ES-I3 (cell line): ENCODE data around the gene FAM234A.
"Not testable (repeated sequence)": the region's sequence is repeated elsewhere in the genome, so short reads cannot be mapped to it uniquely, and the experiment has no call there.

Experiments used
- H3K36me3 ChIP-seq: 2 replicates; pipeline ENCODE4 v1.6.1; 2013; ENCODE audit warnings: mild to moderate bottlenecking, low read length, control low read depth, moderate library complexity; ENCODE audit not compliant: insufficient read depth
- H3K4me1 ChIP-seq: 2 replicates; pipeline ENCODE4 v1.6.1; 2013; ENCODE audit warnings: mild to moderate bottlenecking, control low read depth, low read length; ENCODE audit not compliant: insufficient read depth
- H3K9ac ChIP-seq: 2 replicates; pipeline ENCODE4 v1.6.1; 2013; ENCODE audit warnings: low read depth, mild to moderate bottlenecking, low read length, moderate library complexity
- H3K9me3 ChIP-seq: 2 replicates; pipeline ENCODE4 v1.6.1; 2013; ENCODE audit warnings: mild to moderate bottlenecking, low read length, moderate library complexity; ENCODE audit not compliant: control insufficient read depth, insufficient read depth

The FAM234A gene

GRCh38 chr16:265711-266110 lies 31.1 kb downstream of the FAM234A start:
- Histone ChIP-seq H3K4me1 (no peaks in the 10 kb centered on the region), H3K36me3 (no peaks in the 10 kb centered on the region), H3K9ac (no peak overlapping the region), H3K9me3 (no peaks in the 10 kb centered on the region)

- Histone ChIP-seq H3K9ac (no peak overlapping the region), H3K4me1 (no peaks in the 10 kb centered on the region), H3K36me3 (no peaks in the 10 kb centered on the region)
Measured at GRCh38 chr16:266258-267164, 31.9 kb downstream of the FAM234A start.

GRCh38 chr16:267562-267961 lies 32.9 kb downstream of the FAM234A start:
- H3K36me3 ChIP-seq, H3K9me3 ChIP-seq, H3K4me1 ChIP-seq, H3K9ac ChIP-seq: not testable (repeated sequence)

More at GRCh38 chr16:266258-267164, 31.9 kb downstream of the FAM234A start:
- no peaks in the 10 kb centered on the region for H3K9me3 ChIP-seq

GRCh38 chr16:268141-269053 lies 33.8 kb downstream of the FAM234A start:
- Histone ChIP-seq H3K4me1 (no peaks in the 10 kb centered on the region), H3K9ac (no peak overlapping the region), H3K9me3 (no peaks in the 10 kb centered on the region), H3K36me3 (no peaks in the 10 kb centered on the region)

- no peaks in the 10 kb centered on the region for H3K4me1 ChIP-seq
- H3K9me3 ChIP-seq = no peaks in the 10 kb centered on the region
- no peak overlapping the region for H3K9ac ChIP-seq
- no peaks in the 10 kb centered on the region for H3K36me3 ChIP-seq
Measured at GRCh38 chr16:269061-269796, 34.6 kb downstream of the FAM234A start.

- Histone ChIP-seq H3K9ac (no peak overlapping the region), H3K4me1 (no peaks in the 10 kb centered on the region), H3K9me3 (no peaks in the 10 kb centered on the region), H3K36me3 (no peaks in the 10 kb centered on the region)
Measured at GRCh38 chr16:270381-271255, 36.0 kb downstream of the FAM234A start.

GRCh38 chr16:272633-273546 lies 38.3 kb downstream of the FAM234A start:
- no peaks in the 10 kb centered on the region for H3K36me3 ChIP-seq
- no peaks in the 10 kb centered on the region for H3K4me1 ChIP-seq
- H3K9me3 ChIP-seq = no peaks in the 10 kb centered on the region
- H3K9ac ChIP-seq = no peak overlapping the region

- H3K9me3 ChIP-seq = no peaks in the 10 kb centered on the region
- H3K9ac ChIP-seq = no peak overlapping the region
- no peaks in the 10 kb centered on the region for H3K4me1 ChIP-seq
- H3K36me3 ChIP-seq = no peaks in the 10 kb centered on the region
Measured at GRCh38 chr16:273547-274421, 39.2 kb downstream of the FAM234A start.

GRCh38 chr16:275041-275641 lies 40.5 kb downstream of the FAM234A start:
- no peaks in the 10 kb centered on the region for H3K4me1 ChIP-seq
- no peaks in the 10 kb centered on the region for H3K9me3 ChIP-seq
- peak overlapping the region; percentile 53; the same call in 1 of the 2 replicates for H3K9ac ChIP-seq
- no peaks in the 10 kb centered on the region for H3K36me3 ChIP-seq

GRCh38 chr16:275786-276232 lies 41.2 kb downstream of the FAM234A start, which contains the start of gene RGS11:
Gene RGS11 (minus strand): TSS chr16:275944. CDS start chr16:275911, 33 bp downstream.
- H3K4me1 ChIP-seq = no peaks in the 10 kb centered on the region
- no peaks in the 10 kb centered on the region for H3K36me3 ChIP-seq
- H3K9me3 ChIP-seq = no peaks in the 10 kb centered on the region
- peak within 1 kb of the TSS; percentile 53; the same call in 1 of the 2 replicates for H3K9ac ChIP-seq

GRCh38 chr16:276426-277077 lies 41.9 kb downstream of the FAM234A start:
- no peak overlapping the region for H3K9ac ChIP-seq
- H3K4me1 ChIP-seq = no peaks in the 10 kb centered on the region
- H3K9me3 ChIP-seq = no peaks in the 10 kb centered on the region
- H3K36me3 ChIP-seq = no peaks in the 10 kb centered on the region
